AG10803 (cell line): ENCODE results near the gene TXNDC8.
"Not testable (repeated sequence)": the region's sequence is repeated elsewhere in the genome, so short reads cannot be mapped to it uniquely, and the experiment has no call there.

Experiments used
- DNase-seq: peaks from one replicate; pipeline ENCODE4 v3.0.0; 2010; ENCODE audit warnings: low read depth
- H3K4me3 ChIP-seq: 2 replicates; pipeline ENCODE4 v1.5.1; 2011; ENCODE audit warnings: mild to moderate bottlenecking, low read length, control low read depth
- TF ChIP-seq, protein P1 (sequence below): conservative IDR thresholded peaks from 2 replicates; pipeline ENCODE4 v1.5.1; 2011; ENCODE audit warnings: mild to moderate bottlenecking, low read length, control low read depth, inconsistent platforms

TXNDC8 gene

DNA sequence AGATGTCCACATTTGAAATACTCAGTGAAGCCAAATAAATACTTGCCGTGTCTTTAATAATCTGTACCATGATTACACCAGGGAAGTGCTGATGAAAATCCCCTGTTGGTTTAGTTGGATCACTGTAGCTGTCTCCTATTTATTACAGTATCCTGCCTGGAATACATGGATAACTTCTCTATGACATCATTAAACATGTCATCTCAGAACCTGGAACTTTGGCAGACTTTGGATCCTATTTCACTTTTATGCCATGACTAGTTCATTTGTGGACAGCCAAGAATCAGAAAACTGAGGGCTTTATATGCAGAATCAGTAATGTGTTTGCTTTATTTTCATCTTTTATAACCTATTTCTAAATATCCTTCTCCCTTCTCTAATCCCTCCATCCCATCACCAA, at the start of gene TXNDC8:
Gene TXNDC8, minus strand, starts transcription at position 137 of the 400 bp plus-strand sequence.
- TF ChIP-seq, protein P1, sequence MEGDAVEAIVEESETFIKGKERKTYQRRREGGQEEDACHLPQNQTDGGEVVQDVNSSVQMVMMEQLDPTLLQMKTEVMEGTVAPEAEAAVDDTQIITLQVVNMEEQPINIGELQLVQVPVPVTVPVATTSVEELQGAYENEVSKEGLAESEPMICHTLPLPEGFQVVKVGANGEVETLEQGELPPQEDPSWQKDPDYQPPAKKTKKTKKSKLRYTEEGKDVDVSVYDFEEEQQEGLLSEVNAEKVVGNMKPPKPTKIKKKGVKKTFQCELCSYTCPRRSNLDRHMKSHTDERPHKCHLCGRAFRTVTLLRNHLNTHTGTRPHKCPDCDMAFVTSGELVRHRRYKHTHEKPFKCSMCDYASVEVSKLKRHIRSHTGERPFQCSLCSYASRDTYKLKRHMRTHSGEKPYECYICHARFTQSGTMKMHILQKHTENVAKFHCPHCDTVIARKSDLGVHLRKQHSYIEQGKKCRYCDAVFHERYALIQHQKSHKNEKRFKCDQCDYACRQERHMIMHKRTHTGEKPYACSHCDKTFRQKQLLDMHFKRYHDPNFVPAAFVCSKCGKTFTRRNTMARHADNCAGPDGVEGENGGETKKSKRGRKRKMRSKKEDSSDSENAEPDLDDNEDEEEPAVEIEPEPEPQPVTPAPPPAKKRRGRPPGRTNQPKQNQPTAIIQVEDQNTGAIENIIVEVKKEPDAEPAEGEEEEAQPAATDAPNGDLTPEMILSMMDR: no peak
- peak; percentile 46 for DNase-seq

DNA sequence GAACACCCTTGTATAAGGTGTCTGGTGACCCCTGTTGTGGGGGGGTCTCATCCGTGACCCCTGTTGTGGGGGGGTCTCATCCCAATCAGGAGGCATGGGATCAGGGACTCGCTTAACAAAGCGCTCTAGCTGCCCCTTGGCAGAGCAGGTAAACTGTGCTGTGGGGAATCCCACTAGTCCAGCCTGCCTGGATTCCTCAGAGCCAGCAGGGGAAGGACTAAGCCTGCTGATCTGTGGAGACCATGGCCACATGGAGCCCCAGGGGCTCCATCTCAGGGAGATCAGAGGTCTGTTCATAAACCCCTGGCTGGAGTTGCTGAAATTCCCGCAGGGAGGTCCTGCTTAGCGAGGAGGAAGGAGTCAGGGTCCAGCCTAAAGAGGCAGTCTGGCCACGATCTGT, 45.8 kb upstream of the TXNDC8 start:
- DNase-seq: no peak
- TF ChIP-seq, protein P1: no peak
- H3K4me3 ChIP-seq: no peak overlapping the region

More for the DNA sequence above, at the start of gene TXNDC8:
- H3K4me3 ChIP-seq: no peak within 1 kb of the TSS

DNA sequence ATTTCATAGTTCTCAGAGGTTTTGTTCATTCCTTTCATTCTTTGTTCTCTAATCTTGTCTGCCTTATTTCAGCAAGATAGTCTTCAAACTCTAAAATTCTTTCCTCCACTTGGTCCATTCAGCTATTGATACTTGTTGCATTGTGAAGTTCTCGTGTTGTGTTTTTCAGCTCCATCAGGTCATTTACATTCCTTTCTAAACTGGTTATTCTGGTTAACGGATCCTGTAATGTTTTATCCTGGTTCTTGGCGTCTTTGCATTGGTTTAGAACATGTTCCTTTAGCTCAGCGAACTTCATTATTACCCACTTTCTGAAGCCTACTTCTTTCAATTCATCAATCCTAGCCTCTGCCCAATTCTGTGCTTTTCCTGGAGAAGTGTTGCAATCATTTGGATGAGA, 45.1 kb upstream of the TXNDC8 start:
- H3K4me3 ChIP-seq: no peak overlapping the region
- TF ChIP-seq, protein P1: no peak
- no peak for DNase-seq

DNA sequence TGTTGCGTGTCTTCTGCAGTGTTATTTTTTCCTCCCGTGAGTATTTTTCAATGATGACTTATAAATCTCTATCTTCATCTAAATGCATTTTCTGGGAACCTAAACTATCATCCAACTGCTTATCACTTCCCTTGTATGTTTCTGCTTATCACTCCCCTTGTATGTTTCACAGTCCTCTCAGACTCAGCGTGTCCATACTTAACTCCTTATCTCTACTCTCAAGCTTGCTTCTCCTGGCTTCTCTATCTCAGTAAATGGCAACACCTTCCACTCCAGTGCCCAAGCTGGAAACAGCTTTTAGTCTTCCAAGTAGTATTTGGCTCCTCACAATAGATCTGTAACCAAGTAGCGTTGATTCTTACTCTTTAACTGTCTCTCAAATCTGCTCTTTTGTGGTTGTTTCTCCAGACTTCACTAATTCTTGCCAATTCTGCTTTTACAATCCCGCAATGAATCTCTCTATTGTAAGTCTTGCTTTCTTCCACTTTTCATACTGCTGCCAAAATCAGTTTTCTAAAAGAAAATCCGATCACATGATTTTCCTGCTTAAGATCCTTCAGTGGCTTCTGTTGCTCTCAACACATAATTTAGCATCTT, 33.8 kb upstream of the TXNDC8 start:
- TF ChIP-seq, protein P1: no peak
- no peak for DNase-seq
- no peak overlapping the region for H3K4me3 ChIP-seq

DNA sequence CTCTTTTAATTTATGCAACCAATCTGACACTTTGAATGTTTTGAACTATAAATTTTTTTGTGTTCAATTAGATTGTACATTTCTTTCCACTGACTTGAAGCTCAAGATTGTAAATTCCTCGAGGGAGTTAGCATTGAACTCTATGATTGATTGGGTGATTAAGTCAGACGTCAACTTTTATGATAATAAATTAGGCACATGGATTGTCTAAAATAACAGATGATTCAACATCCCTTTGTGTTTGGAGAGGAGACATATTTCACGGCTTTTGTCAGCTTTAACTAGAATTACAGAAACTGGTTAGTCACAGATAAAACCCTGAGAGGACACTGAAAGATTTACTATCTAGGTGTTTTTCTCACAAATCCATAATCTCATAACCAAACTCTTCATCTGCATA, 32.7 kb upstream of the TXNDC8 start:
- TF ChIP-seq, protein P1: no peak
- no peak overlapping the region for H3K4me3 ChIP-seq
- peak; percentile 28 for DNase-seq

DNA sequence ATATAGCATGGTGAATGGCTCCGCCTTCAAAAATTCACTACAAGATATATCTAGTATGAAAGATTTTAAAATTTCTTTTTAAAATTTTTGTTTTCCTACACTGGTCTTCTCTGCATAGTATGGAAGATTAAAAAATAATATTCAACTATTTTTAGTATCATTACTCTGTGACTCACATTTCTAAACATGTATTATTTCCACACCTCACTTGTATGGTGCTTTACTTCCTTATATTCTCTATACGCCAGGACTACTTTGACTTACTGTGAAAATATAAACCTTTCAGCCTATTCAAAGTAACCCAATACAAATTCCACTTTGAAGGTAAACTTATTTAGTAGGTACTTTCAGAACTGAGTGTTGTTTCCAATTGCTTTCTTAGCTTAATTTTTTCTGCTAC, 26.8 kb upstream of the TXNDC8 start:
- TF ChIP-seq, protein P1: no peak
- no peak overlapping the region for H3K4me3 ChIP-seq

DNA sequence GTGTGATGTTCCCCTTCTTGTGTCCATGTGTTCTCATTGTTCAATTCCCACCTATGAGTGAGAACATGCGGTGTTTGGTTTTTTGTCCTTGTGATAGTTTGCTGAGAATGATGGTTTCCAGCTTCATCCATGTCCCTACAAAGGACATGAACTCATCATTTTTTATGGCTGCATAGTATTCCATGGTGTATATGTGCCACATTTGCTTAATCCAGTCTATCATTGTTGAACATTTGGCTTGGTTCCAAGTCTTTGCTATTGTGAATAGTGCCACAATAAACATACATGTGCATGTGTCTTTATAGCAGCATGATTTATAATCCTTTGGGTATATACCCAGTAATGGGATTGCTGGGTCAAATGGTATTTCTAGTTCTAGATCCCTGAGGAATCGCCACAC, 21.3 kb upstream of the TXNDC8 start:
- not testable (repeated sequence) for H3K4me3 ChIP-seq, DNase-seq

More for the DNA sequence above, 26.8 kb upstream of the TXNDC8 start:
- DNase-seq: no peak
